PC-3 (cell line): ENCODE results near the gene ZMYM4.

Source experiments
- EZH2phosphoT487 ChIP-seq: fragments of 300-600 bp; sonication (generic); IDR thresholded peaks from 2 replicates; pipeline ENCODE4 v1.6.1; 2018; ENCODE audit warnings: mild to moderate bottlenecking, antibody characterized with exemption, low read length, borderline replicate concordance
- TF ChIP-seq, protein P1 (sequence below): fragments of 300-600 bp; sonication (generic); conservative IDR thresholded peaks from 2 replicates; pipeline ENCODE4 v1.5.1; 2017; ENCODE audit warnings: antibody characterized with exemption, low read depth, mild to moderate bottlenecking, low read length

DNA sequence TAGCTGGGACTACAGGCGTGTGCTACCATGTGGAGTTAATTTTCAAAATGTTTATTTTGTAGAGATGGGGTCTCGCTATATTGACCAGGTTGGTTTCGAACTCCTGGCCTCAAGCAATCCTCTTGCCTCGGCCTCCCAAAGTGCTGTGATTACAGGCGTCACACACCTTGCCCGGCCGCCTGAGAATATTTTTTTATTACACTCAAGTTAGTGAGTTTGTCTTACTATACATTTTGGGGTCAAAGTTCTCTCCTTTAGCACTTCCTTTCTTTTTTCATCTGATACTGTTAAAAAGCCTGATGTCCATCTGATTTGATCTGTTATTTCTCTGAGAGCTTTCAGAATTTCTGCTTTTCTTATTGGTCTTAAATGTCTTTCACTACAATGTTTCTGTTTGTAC lies 159.9 kb downstream of the ZMYM4 start:
- TF ChIP-seq, protein P1, sequence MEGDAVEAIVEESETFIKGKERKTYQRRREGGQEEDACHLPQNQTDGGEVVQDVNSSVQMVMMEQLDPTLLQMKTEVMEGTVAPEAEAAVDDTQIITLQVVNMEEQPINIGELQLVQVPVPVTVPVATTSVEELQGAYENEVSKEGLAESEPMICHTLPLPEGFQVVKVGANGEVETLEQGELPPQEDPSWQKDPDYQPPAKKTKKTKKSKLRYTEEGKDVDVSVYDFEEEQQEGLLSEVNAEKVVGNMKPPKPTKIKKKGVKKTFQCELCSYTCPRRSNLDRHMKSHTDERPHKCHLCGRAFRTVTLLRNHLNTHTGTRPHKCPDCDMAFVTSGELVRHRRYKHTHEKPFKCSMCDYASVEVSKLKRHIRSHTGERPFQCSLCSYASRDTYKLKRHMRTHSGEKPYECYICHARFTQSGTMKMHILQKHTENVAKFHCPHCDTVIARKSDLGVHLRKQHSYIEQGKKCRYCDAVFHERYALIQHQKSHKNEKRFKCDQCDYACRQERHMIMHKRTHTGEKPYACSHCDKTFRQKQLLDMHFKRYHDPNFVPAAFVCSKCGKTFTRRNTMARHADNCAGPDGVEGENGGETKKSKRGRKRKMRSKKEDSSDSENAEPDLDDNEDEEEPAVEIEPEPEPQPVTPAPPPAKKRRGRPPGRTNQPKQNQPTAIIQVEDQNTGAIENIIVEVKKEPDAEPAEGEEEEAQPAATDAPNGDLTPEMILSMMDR, result no peak
- no peak for TF ChIP-seq EZH2phosphoT487
